GM12878 (cell line): Measurements from ENCODE around the gene XG. TPM values are rescaled to one million over a fixed set of nuclear protein-coding genes. Genes with fewer than 3 reads are reported as not detected.

Source experiments
- ATAC-seq: fragments of 200-7000 bp; cut with Tn5 transposase; 3 replicates; pipeline ENCODE4 v1.9.1; 2020; ENCODE audit warnings: mild to moderate bottlenecking, moderate library complexity
- BruUV-seq: library from RNA; stranded (reverse); fragments of 400-500 nt; replicated peaks from 2 replicates; lab custom pipeline; 2021; lab: Mats Ljungman, UMichigan
- CTCF ChIA-PET: fragments of 300-600 bp; sonication (Branson Sonifier 250); formaldehyde crosslinking; extraction: SDS; loops from one replicate; lab custom pipeline; 2021; ENCODE audit warnings: inconsistent platforms; lab: Yijun Ruan, JAX
- POLR2A ChIA-PET: fragments of 350-600 bp; formaldehyde crosslinking; extraction: SDS; loops from one replicate; lab custom pipeline; 2021; ENCODE audit warnings: inconsistent platforms; lab: Charles Lee
- RAD21 ChIA-PET: fragments of 300-600 bp; sonication (Branson Sonifier 250); formaldehyde crosslinking; loops from one replicate; lab custom pipeline; 2023; ENCODE audit warnings: antibody characterized with exemption; ENCODE audit not compliant: unreplicated experiment; lab: Charles Lee
- SMC1A ChIA-PET: fragments of 300-600 bp; sonication (Branson Sonifier 250); formaldehyde crosslinking; loops from one replicate; lab custom pipeline; 2023; ENCODE audit not compliant: unreplicated experiment, uncharacterized antibody; lab: Charles Lee
- DNase-seq: peaks from one replicate; pipeline ENCODE4 v3.0.0-alpha.2; 2011; ENCODE audit warnings: low read depth, low spot score
- FAIRE-seq: peaks from 3 replicates; lab custom pipeline; 2011; peaks lifted over from hg19 to GRCh38; lab: Jason Lieb, UNC
- H2AFZ ChIP-seq: 2 replicates; pipeline ENCODE4 v1.6.0; 2011; ENCODE audit warnings: low read depth, low read length, control low read depth; ENCODE audit not compliant: control insufficient read depth
- H3K27ac ChIP-seq: 2 replicates; pipeline ENCODE4 v1.5.1; 2011; ENCODE audit warnings: control low read depth; ENCODE audit not compliant: control insufficient read depth, insufficient read depth
- H3K27me3 ChIP-seq, 2 experiments: replicated peaks in 1 of 2; 2 replicates each; pipeline versions ENCODE4 v1.6.0 to v1.6.1; 2011; ENCODE audit warnings: low read length in 1 of 2; ENCODE audit not compliant: control insufficient read depth in 2 of 2, insufficient read depth in 2 of 2
- H3K36me3 ChIP-seq, 2 experiments: 2 replicates each; pipeline ENCODE4 v1.5.1; 2011; ENCODE audit warnings: low read length in 1 of 2; ENCODE audit not compliant: control insufficient read depth in 2 of 2, insufficient read depth in 2 of 2
- H3K4me1 ChIP-seq: 2 replicates; pipeline ENCODE4 v1.6.1; 2011; ENCODE audit warnings: mild to moderate bottlenecking, low read length, moderate library complexity, mixed read lengths; ENCODE audit not compliant: control insufficient read depth, insufficient read depth
- H3K4me2 ChIP-seq: 2 replicates; pipeline ENCODE4 v1.6.0; 2011; ENCODE audit warnings: control low read depth; ENCODE audit not compliant: control insufficient read depth, insufficient read depth
- H3K4me3 ChIP-seq: fragments of 200-600 bp; sonication (generic); 2 replicates; pipeline ENCODE4 v1.5.1; 2016
- H3K79me2 ChIP-seq: 2 replicates; pipeline ENCODE4 v1.6.0; 2011; ENCODE audit warnings: low read length; ENCODE audit not compliant: control insufficient read depth, insufficient read depth
- H3K9ac ChIP-seq: 2 replicates; pipeline ENCODE4 v1.8.0; 2011; ENCODE audit warnings: low read length, control low read depth, mixed read lengths; ENCODE audit not compliant: control insufficient read depth, insufficient read depth
- H3K9me3 ChIP-seq: replicated peaks from 3 replicates; pipeline ENCODE4 v1.5.1; 2011; ENCODE audit warnings: mild to moderate bottlenecking, low read length; ENCODE audit not compliant: control insufficient read depth, insufficient read depth
- H4K20me1 ChIP-seq: 2 replicates; pipeline ENCODE4 v1.6.0; 2011; ENCODE audit not compliant: control insufficient read depth, insufficient read depth
- BCL3 ChIP-seq: IDR thresholded peaks from 2 replicates; pipeline ENCODE4 v1.6.1; 2011; ENCODE audit warnings: borderline replicate concordance, low read depth, mild to moderate bottlenecking, moderate library complexity, low read length; ENCODE audit not compliant: insufficient read depth, poor library complexity, severe bottlenecking
- DPF2 ChIP-seq: fragments of 450-650 bp; IDR thresholded peaks from 2 replicates; pipeline ENCODE4 v1.6.1; 2017; ENCODE audit warnings: mild to moderate bottlenecking
- EGR1 ChIP-seq, 2 experiments: IDR thresholded peaks; 1 replicate in 1 of 2; 2 replicates in 1 of 2; pipeline ENCODE4 v1.6.1; 2011 to 2012; ENCODE audit warnings: low read depth in 2 of 2, low read length in 2 of 2, borderline replicate concordance in 1 of 2, mild to moderate bottlenecking in 1 of 2, moderate library complexity in 1 of 2
- FOXM1 ChIP-seq: IDR thresholded peaks from 2 replicates; pipeline ENCODE4 v1.6.1; 2012; ENCODE audit warnings: low read depth, mild to moderate bottlenecking, inconsistent platforms, low read length, moderate library complexity
- JUND ChIP-seq: IDR thresholded peaks from 2 replicates; pipeline ENCODE4 v1.6.1; 2012; ENCODE audit warnings: low read depth, mild to moderate bottlenecking, low read length, improper control_type of control experiment, moderate library complexity
- NFIC ChIP-seq: IDR thresholded peaks from 2 replicates; pipeline ENCODE4 v1.6.1; 2012; ENCODE audit warnings: low read depth, mild to moderate bottlenecking, inconsistent platforms, low read length, moderate library complexity
- RAD21 ChIP-seq: IDR thresholded peaks from 2 replicates; pipeline ENCODE4 v1.6.1; 2011; ENCODE audit warnings: mild to moderate bottlenecking, low read depth, low read length, moderate library complexity; ENCODE audit not compliant: insufficient read depth
- RBBP5 ChIP-seq: fragments of 200-600 bp; sonication (generic); conservative IDR thresholded peaks from 2 replicates; pipeline ENCODE4 v1.6.1; 2016
- YBX1 ChIP-seq: fragments of 450-650 bp; IDR thresholded peaks from 2 replicates; pipeline ENCODE4 v1.6.1; 2016; ENCODE audit warnings: antibody characterized with exemption
- ZNF217 ChIP-seq: fragments of 450-650 bp; IDR thresholded peaks from 2 replicates; pipeline ENCODE4 v1.6.1; 2017; ENCODE audit warnings: antibody characterized with exemption, mild to moderate bottlenecking
- ZSCAN29 ChIP-seq: fragments of 450-650 bp; IDR thresholded peaks from 2 replicates; pipeline ENCODE4 v1.6.1; 2017; ENCODE audit warnings: mild to moderate bottlenecking, moderate library complexity
- WGBS: methylation state at CpG from one replicate; pipeline ENCODE4 v1.1.6; 2016; ENCODE audit warnings: low lambda C conversion rate; ENCODE audit not compliant: insufficient replicate concordance, insufficient coverage; ENCODE audit errors: missing lambda C conversion rate; 5-methylcytosine and 5-hydroxymethylcytosine counted together
- in situ Hi-C: fragments of 300-500 bp; cut with MboI; formaldehyde crosslinking; loops from 9 replicates; pipeline ENCODE4 v1.14.3; 2018; ENCODE audit warnings: mixed read lengths
- intact Hi-C: fragments of 100-400 bp; cut with micrococcal nuclease; formaldehyde crosslinking; loops from one replicate; pipeline ENCODE4 v1.14.2; 2022; ENCODE audit not compliant: unreplicated experiment
- polyA plus RNA-seq, 11 experiments: library from polyadenylated mRNA; depleted of rRNA in 4 of 11; unstranded in 6 of 11; stranded (reverse) in 5 of 11; fragments of >200 nt; fragmentation: Nextera tagmentation in 4 of 11; fragmentation: Illumina TruSeq in 1 of 11; extraction: Ambion mirVana in 4 of 11; extraction: Trizol in 1 of 11; gene quantifications; 1 replicate in 1 of 11; 2 replicates in 10 of 11; pipeline versions ENCODE4 v1.2.1 to v1.2.3, GENCODE V29; 2011 to 2016; ENCODE audit warnings: inconsistent platforms in 2 of 11, missing spikeins in 2 of 11, low read depth in 1 of 11
- total RNA-seq, 4 experiments: library from RNA; depleted of rRNA in 3 of 4; stranded (reverse); fragments of >200 nt in 3 of 4; fragmentation: Illumina TruSeq in 1 of 4; extraction: Trizol in 1 of 4; gene quantifications; 2 replicates each; pipeline versions ENCODE4 v1.2.1 to v1.2.3, GENCODE V29; 2013 to 2021
- TF ChIP-seq, protein P1 (sequence below): fragments of 450-650 bp; IDR thresholded peaks from 2 replicates; pipeline ENCODE4 v1.6.1; 2017; ENCODE audit warnings: mild to moderate bottlenecking, moderate library complexity

The XG gene
- total and polyA plus RNA-seq, 10 of the 15 experiments (the other 5 are each of a cell fraction or from before 2014, with no cell fraction given) = not detected

DNA sequence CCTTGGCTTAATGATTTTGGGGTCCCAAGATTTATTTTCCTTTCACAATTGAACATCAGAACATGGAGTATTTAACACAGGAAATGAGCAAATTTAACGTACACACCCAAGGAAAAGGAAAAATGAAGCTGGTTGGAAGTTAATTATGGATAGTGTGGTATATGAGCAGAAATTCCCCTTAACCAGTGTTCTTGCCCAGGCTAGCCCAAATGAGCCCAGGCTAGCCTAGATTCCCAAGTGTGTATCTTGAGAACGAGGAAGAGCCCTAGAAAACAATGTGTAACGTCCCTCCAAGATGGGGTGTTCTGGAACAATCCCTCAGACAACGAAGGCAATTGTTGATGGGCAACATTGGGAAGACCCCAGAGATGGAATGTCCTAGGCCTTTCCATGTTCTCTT, 33.7 kb downstream of the XG start:
- TF ChIP-seq FOXM1 (no peak), JUND (no peak), YBX1 (no peak), RBBP5 (no peak), ZSCAN29 (no peak), BCL3 (no peak), NFIC (no peak), DPF2 (no peak), RAD21 (no peak), EGR1 (IDR thresholded peaks at IDR 0.05; ENCODE audit: borderline replicate concordance in 1 of 2, low read depth in 2 of 2, low read length in 2 of 2) (no peak), ZNF217 (no peak)
- TF ChIP-seq, protein P1, sequence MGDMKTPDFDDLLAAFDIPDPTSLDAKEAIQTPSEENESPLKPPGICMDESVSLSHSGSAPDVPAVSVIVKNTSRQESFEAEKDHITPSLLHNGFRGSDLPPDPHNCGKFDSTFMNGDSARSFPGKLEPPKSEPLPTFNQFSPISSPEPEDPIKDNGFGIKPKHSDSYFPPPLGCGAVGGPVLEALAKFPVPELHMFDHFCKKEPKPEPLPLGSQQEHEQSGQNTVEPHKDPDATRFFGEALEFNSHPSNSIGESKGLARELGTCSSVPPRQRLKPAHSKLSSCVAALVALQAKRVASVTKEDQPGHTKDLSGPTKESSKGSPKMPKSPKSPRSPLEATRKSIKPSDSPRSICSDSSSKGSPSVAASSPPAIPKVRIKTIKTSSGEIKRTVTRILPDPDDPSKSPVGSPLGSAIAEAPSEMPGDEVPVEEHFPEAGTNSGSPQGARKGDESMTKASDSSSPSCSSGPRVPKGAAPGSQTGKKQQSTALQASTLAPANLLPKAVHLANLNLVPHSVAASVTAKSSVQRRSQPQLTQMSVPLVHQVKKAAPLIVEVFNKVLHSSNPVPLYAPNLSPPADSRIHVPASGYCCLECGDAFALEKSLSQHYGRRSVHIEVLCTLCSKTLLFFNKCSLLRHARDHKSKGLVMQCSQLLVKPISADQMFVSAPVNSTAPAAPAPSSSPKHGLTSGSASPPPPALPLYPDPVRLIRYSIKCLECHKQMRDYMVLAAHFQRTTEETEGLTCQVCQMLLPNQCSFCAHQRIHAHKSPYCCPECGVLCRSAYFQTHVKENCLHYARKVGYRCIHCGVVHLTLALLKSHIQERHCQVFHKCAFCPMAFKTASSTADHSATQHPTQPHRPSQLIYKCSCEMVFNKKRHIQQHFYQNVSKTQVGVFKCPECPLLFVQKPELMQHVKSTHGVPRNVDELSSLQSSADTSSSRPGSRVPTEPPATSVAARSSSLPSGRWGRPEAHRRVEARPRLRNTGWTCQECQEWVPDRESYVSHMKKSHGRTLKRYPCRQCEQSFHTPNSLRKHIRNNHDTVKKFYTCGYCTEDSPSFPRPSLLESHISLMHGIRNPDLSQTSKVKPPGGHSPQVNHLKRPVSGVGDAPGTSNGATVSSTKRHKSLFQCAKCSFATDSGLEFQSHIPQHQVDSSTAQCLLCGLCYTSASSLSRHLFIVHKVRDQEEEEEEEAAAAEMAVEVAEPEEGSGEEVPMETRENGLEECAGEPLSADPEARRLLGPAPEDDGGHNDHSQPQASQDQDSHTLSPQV = no peak
- Histone ChIP-seq H3K9me3 (no peaks in the 10 kb centered on the region), H3K27ac (no peak overlapping the region), H4K20me1 (no peaks in the 10 kb centered on the region), H3K27me3 (no peaks in the 10 kb centered on the region), H3K79me2 (no peaks in the 10 kb centered on the region), H3K9ac (no peak overlapping the region), H2AFZ (no peak overlapping the region), H3K4me3 (no peak overlapping the region), H3K4me1 (peaks cover 5% of the 10 kb centered on the region; the same call in 1 of the 2 replicates), H3K4me2 (no peak overlapping the region), H3K36me3 (no peaks in the 10 kb centered on the region)
- ChIA-PET SMC1A (interaction anchor here (0.6 kb wide), 1 partner anchor 38 kb away, joined by 4 read pairs; no protein-coding TSS in a partner anchor), RAD21 (no interaction called here), POLR2A (no interaction called here), CTCF (no interaction called here)
- 11% methylated on average over 4 of the region's 4 CpGs for WGBS
- in situ Hi-C loops (no loop called here), intact Hi-C loops (no loop called here)
- FAIRE-seq = no peak
- BruUV-seq = no TSS peak
- no peak for ATAC-seq
- DNase-seq = no peak
